Mesodermal cell (in vitro differentiated cells): Measurements from ENCODE around the gene NSUN4.

Experiments used
- H3K27ac ChIP-seq: 2 replicates; pipeline ENCODE4 v1.7.0; 2013; ENCODE audit warnings: mild to moderate bottlenecking, low read depth, low read length, moderate library complexity; ENCODE audit not compliant: severe bottlenecking
- H3K36me3 ChIP-seq: 2 replicates; pipeline ENCODE4 v1.7.1; 2013; ENCODE audit warnings: mild to moderate bottlenecking, low read length, moderate library complexity; ENCODE audit not compliant: control insufficient read depth, insufficient read depth
- H3K4me1 ChIP-seq: one replicate; pipeline ENCODE4 v1.7.1; 2013; ENCODE audit warnings: mild to moderate bottlenecking, low read length; ENCODE audit not compliant: insufficient read depth, control insufficient read depth, poor library complexity, severe bottlenecking
- H3K4me3 ChIP-seq: 2 replicates; pipeline ENCODE4 v1.7.0; 2013; ENCODE audit warnings: low read length, control low read depth, mild to moderate bottlenecking; ENCODE audit not compliant: insufficient read depth, poor library complexity, severe bottlenecking; ENCODE audit errors: extremely low read depth
- H3K9me3 ChIP-seq: 2 replicates; pipeline ENCODE4 v1.7.1; 2013; ENCODE audit warnings: mild to moderate bottlenecking, low read length, moderate library complexity; ENCODE audit not compliant: control insufficient read depth
- WGBS, 2 experiments: methylation state at CpG; one replicate each; pipeline ENCODE4 v1.1.5; 2013; ENCODE audit warnings: missing lambda C conversion rate in 2 of 2; ENCODE audit not compliant: insufficient coverage in 2 of 2; 5-methylcytosine and 5-hydroxymethylcytosine counted together

Gene NSUN4

GRCh38 chr1:46399307-46399706 lies 58.7 kb downstream of the NSUN4 start:
- H3K4me1 ChIP-seq, result peaks cover 4% of the 10 kb centered on the region
- no peak overlapping the region for H3K4me3 ChIP-seq
- H3K36me3 ChIP-seq, result no peaks in the 10 kb centered on the region
- 84 to 87% methylated on average over 3 to 7 of the region's 9 CpGs for WGBS, 2 experiments
- no peaks in the 10 kb centered on the region for H3K9me3 ChIP-seq
- no peak overlapping the region for H3K27ac ChIP-seq

GRCh38 chr1:46400421-46400820 lies 59.8 kb downstream of the NSUN4 start:
- no peaks in the 10 kb centered on the region for H3K9me3 ChIP-seq
- 79 to 95% methylated on average over 2 to 4 of the region's 4 CpGs for whole genome bisulfite sequencing, 2 experiments
- no peak overlapping the region for H3K4me3 ChIP-seq

DNA sequence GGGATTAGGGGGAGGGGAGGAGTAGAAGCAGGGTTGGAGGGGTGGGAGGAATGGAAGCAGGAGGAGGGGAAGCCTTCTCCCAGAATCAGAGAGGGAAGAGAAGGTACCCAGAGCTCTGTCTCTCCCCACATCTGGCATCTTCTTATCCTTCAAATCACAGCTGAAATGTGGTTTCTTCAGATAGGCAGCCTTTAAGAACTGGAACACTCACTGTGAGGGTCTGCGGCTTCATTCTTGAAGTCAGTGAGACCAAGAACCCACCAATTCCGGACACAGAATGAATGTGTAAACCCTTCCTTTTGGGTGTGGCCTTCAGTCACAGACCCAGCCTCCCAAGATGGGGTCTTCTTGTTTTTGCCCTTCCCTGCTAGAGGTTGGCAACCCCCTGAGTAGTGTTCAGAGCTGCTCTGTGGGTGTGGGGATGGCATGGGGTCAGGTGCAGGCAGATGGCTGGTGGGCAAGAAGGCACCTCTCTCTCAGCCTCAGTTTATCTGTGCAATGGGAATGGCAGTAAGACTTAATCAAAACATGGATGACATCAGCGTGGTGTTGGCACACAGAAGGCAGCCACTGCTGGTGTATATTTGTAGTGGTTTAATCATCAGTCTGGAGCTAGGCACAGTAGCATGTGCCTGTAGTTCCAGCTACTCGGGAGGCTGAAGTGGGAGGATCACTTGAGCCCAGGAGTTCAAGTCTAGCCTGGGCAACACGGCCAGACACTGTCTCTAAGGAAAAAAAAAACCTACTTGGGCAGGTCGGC lies 60.7 kb downstream of the NSUN4 start:
- H3K4me1 ChIP-seq, result peaks cover 2% of the 10 kb centered on the region
- no peaks in the 10 kb centered on the region for H3K36me3 ChIP-seq
- no peaks in the 10 kb centered on the region for H3K9me3 ChIP-seq
- no peak overlapping the region for H3K27ac ChIP-seq
- 82 to 84% methylated on average over 5 to 6 of the region's 6 CpGs for WGBS, 2 experiments
- no peak overlapping the region for H3K4me3 ChIP-seq

More at GRCh38 chr1:46400421-46400820, 59.8 kb downstream of the NSUN4 start:
- Histone ChIP-seq H3K27ac (no peak overlapping the region), H3K4me1 (peaks cover 4% of the 10 kb centered on the region), H3K36me3 (no peaks in the 10 kb centered on the region)

DNA sequence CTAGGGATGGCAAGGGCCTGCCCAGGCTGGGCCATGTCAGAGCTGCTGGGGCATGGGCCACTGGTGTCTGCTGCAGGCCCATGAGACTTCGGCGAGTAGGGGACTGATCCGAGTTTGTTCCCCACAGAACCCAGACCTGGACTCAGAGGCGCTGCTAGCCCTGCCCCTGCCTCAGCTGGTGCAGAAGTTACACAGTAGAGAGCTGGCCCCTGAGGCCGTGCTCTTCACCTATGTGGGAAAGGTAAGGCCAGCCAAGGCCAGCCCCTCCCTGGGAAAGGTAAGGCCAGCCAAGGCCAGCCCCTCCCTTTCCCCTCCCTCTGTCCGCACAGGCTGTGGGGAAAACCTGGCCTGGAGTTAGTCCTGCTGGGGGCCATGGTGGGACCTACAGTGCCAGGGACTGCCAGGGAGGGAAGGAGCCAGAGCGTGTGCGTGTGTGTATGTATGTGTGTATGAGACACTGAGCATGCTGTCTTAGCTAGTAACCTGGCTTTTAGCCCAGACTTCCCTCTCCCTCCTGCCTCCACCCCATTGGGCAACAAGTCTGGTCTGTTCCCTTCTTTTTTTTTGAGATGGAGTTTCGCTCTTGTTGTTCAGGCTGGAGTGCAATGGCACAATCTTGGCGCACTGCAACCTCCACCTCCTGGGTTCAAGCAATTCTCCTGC lies 61.5 kb downstream of the NSUN4 start:
- Histone ChIP-seq H3K36me3 (no peaks in the 10 kb centered on the region), H3K27ac (no peak overlapping the region), H3K4me3 (no peak overlapping the region), H3K9me3 (no peaks in the 10 kb centered on the region), H3K4me1 (no peaks in the 10 kb centered on the region)
- WGBS, 2 experiments, result 59 to 64% methylated on average over 6 to 7 of the region's 10 CpGs

DNA sequence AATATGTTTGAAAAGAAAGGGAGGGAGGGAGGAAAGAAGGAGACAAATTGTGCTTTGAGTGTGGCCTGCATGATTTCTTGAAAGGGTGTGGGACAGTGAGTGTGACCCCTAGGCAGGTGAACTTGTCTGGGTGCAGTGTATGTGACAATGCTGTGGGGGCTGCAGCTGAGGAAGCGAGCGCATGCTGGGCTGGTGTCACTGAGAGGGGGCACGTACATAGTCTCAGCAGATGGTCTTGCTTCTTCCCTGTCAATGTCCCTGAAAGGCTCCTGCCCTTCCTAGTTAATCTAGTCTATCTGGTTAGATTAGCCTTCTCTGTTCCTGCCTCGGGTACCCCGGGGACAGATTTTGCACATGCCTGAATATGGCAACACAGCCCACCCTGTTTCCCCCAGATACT lies 63.3 kb downstream of the NSUN4 start:
- Histone ChIP-seq H3K4me1 (no peaks in the 10 kb centered on the region), H3K36me3 (no peaks in the 10 kb centered on the region), H3K9me3 (no peaks in the 10 kb centered on the region), H3K4me3 (no peak overlapping the region), H3K27ac (no peak overlapping the region)
- WGBS, 2 experiments, result 77 to 93% methylated on average over 3 to 5 of the region's 5 CpGs

DNA sequence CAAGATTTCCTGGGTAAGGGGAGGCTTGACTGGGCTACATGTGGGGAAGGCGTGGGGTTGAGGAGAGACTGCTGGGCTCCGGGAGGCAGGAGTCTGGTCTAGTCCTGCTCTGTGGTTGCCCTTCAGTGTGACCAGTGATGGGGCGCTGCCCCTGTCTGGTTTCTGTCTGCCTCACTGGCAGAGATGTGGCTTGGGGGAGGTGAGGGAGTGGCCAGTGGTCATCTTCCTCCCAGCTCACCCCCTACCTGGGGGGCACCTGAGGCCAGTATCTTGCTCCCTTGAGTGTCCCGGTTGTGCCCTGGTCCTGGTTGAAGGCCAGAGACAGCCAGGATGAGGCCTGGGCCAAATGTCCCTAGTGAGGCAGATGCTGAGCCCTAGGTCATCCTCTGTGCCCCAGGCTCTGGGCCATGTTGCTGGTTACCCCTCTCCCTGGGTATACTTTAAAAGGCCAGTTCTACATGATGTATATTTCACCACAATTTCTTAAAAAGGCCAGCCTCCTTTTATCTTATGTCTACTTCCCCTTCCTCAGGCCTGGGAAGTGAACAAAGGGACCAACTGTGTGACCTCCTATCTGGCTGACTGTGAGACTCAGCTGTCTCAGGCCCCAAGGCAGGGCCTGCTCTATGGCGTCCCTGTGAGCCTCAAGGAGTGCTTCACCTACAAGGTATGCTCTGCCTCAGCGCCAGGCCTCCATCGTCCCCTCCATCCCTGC lies 64.0 kb downstream of the NSUN4 start:
- Histone ChIP-seq H3K4me3 (no peak overlapping the region), H3K27ac (no peak overlapping the region), H3K9me3 (no peaks in the 10 kb centered on the region), H3K36me3 (no peaks in the 10 kb centered on the region), H3K4me1 (no peaks in the 10 kb centered on the region)
- WGBS, 2 experiments, result 90 to 97% methylated on average over 5 of the region's 7 CpGs

GRCh38 chr1:46405197-46405555 lies 64.6 kb downstream of the NSUN4 start:
- Histone ChIP-seq H3K9me3 (no peaks in the 10 kb centered on the region), H3K4me1 (no peaks in the 10 kb centered on the region), H3K27ac (no peak overlapping the region), H3K4me3 (no peak overlapping the region), H3K36me3 (no peaks in the 10 kb centered on the region)
- WGBS, 2 experiments, result 93 to 96% methylated on average over 9 of the region's 12 CpGs

- 93 to 94% methylated on average over 12 of the region's 17 CpGs for WGBS, 2 experiments
These were observed 65.1 kb downstream of the NSUN4 start for GRCh38 chr1:46405724-46406123.

GRCh38 chr1:46406881-46407608 lies 66.4 kb downstream of the NSUN4 start:
- Histone ChIP-seq H3K4me1 (no peaks in the 10 kb centered on the region), H3K36me3 (no peaks in the 10 kb centered on the region), H3K4me3 (no peak overlapping the region), H3K9me3 (no peaks in the 10 kb centered on the region), H3K27ac (peak overlapping the region; percentile 45)
- WGBS, 2 experiments, result 32 to 42% methylated on average over 8 to 13 of the region's 13 CpGs

More at GRCh38 chr1:46405724-46406123, 65.1 kb downstream of the NSUN4 start:
- Histone ChIP-seq H3K4me1 (no peaks in the 10 kb centered on the region), H3K27ac (no peak overlapping the region), H3K36me3 (no peaks in the 10 kb centered on the region), H3K4me3 (no peak overlapping the region), H3K9me3 (no peaks in the 10 kb centered on the region)

DNA sequence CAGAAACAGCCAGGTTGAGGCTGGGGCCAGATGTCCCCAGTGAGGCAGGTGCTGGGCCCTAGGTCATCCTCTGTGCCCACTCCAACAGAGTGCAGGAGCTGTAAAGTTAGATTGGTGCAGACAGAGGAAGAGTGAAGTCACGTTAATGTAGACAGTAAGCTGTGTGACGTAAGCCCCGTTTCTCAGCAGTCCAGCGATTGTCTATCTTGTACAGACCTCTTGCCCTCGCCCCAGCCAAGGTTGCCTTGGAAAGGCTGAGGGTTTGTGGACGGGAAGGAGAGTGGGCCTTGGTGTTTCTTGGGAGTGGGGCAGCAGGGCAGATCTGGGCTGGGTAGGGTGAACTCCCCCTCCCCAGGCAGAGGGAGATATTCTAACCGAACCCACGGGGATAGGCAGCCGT lies 67.0 kb downstream of the NSUN4 start:
- no peak overlapping the region for H3K4me3 ChIP-seq
- no peak overlapping the region for H3K27ac ChIP-seq
- no peaks in the 10 kb centered on the region for H3K36me3 ChIP-seq
- WGBS, 2 experiments, result 96 to 98% methylated on average over 4 to 9 of the region's 9 CpGs
- no peaks in the 10 kb centered on the region for H3K9me3 ChIP-seq
- H3K4me1 ChIP-seq, result no peaks in the 10 kb centered on the region
